GM12878 (cell line): ENCODE measurements around the gene GSPT1. TPM values are rescaled to one million over a fixed set of nuclear protein-coding genes. Genes with fewer than 3 reads are reported as not detected.

ENCODE experiments used
- ATAC-seq: fragments of 200-7000 bp; cut with Tn5 transposase; 3 replicates; pipeline ENCODE4 v1.9.1; 2020; ENCODE audit warnings: mild to moderate bottlenecking, moderate library complexity
- BruUV-seq: library from RNA; stranded (reverse); fragments of 400-500 nt; replicated peaks from 2 replicates; lab custom pipeline; 2021; lab: Mats Ljungman, UMichigan
- CTCF ChIA-PET: fragments of 300-600 bp; sonication (Branson Sonifier 250); formaldehyde crosslinking; extraction: SDS; loops from one replicate; lab custom pipeline; 2021; ENCODE audit warnings: inconsistent platforms; lab: Yijun Ruan, JAX
- POLR2A ChIA-PET: fragments of 350-600 bp; formaldehyde crosslinking; extraction: SDS; loops from one replicate; lab custom pipeline; 2021; ENCODE audit warnings: inconsistent platforms; lab: Charles Lee
- RAD21 ChIA-PET: fragments of 300-600 bp; sonication (Branson Sonifier 250); formaldehyde crosslinking; loops from one replicate; lab custom pipeline; 2023; ENCODE audit warnings: antibody characterized with exemption; ENCODE audit not compliant: unreplicated experiment; lab: Charles Lee
- SMC1A ChIA-PET: fragments of 300-600 bp; sonication (Branson Sonifier 250); formaldehyde crosslinking; loops from one replicate; lab custom pipeline; 2023; ENCODE audit not compliant: unreplicated experiment, uncharacterized antibody; lab: Charles Lee
- DNase-seq: peaks from one replicate; pipeline ENCODE4 v3.0.0-alpha.2; 2011; ENCODE audit warnings: low read depth, low spot score
- FAIRE-seq: peaks from 3 replicates; lab custom pipeline; 2011; peaks lifted over from hg19 to GRCh38; lab: Jason Lieb, UNC
- H2AFZ ChIP-seq: 2 replicates; pipeline ENCODE4 v1.6.0; 2011; ENCODE audit warnings: low read depth, low read length, control low read depth; ENCODE audit not compliant: control insufficient read depth
- H3K27ac ChIP-seq: 2 replicates; pipeline ENCODE4 v1.5.1; 2011; ENCODE audit warnings: control low read depth; ENCODE audit not compliant: control insufficient read depth, insufficient read depth
- H3K27me3 ChIP-seq, 2 experiments: replicated peaks in 1 of 2; 2 replicates each; pipeline versions ENCODE4 v1.6.0 to v1.6.1; 2011; ENCODE audit warnings: low read length in 1 of 2; ENCODE audit not compliant: control insufficient read depth in 2 of 2, insufficient read depth in 2 of 2
- H3K36me3 ChIP-seq, 2 experiments: 2 replicates each; pipeline ENCODE4 v1.5.1; 2011; ENCODE audit warnings: low read length in 1 of 2; ENCODE audit not compliant: control insufficient read depth in 2 of 2, insufficient read depth in 2 of 2
- H3K4me1 ChIP-seq: 2 replicates; pipeline ENCODE4 v1.6.1; 2011; ENCODE audit warnings: mild to moderate bottlenecking, low read length, moderate library complexity, mixed read lengths; ENCODE audit not compliant: control insufficient read depth, insufficient read depth
- H3K4me2 ChIP-seq: 2 replicates; pipeline ENCODE4 v1.6.0; 2011; ENCODE audit warnings: control low read depth; ENCODE audit not compliant: control insufficient read depth, insufficient read depth
- H3K4me3 ChIP-seq: fragments of 200-600 bp; sonication (generic); 2 replicates; pipeline ENCODE4 v1.5.1; 2016
- H3K79me2 ChIP-seq: 2 replicates; pipeline ENCODE4 v1.6.0; 2011; ENCODE audit warnings: low read length; ENCODE audit not compliant: control insufficient read depth, insufficient read depth
- H3K9ac ChIP-seq: 2 replicates; pipeline ENCODE4 v1.8.0; 2011; ENCODE audit warnings: low read length, control low read depth, mixed read lengths; ENCODE audit not compliant: control insufficient read depth, insufficient read depth
- H3K9me3 ChIP-seq: replicated peaks from 3 replicates; pipeline ENCODE4 v1.5.1; 2011; ENCODE audit warnings: mild to moderate bottlenecking, low read length; ENCODE audit not compliant: control insufficient read depth, insufficient read depth
- H4K20me1 ChIP-seq: 2 replicates; pipeline ENCODE4 v1.6.0; 2011; ENCODE audit not compliant: control insufficient read depth, insufficient read depth
- CTCF ChIP-seq, 3 experiments: IDR thresholded peaks in 2 of 3; conservative IDR thresholded peaks in 1 of 3; 2 replicates each; pipeline ENCODE4 v1.5.1; 2011; ENCODE audit warnings: low read depth in 3 of 3, low read length in 3 of 3, mild to moderate bottlenecking in 3 of 3, control low read depth in 2 of 3, moderate library complexity in 2 of 3, inconsistent platforms in 1 of 3, mixed read lengths in 1 of 3; ENCODE audit not compliant: control insufficient read depth in 2 of 3, insufficient read depth in 1 of 3; ENCODE audit errors: extremely low read depth in 1 of 3
- GABPA ChIP-seq: IDR thresholded peaks from 2 replicates; pipeline ENCODE4 v1.6.1; 2014; ENCODE audit warnings: antibody characterized with exemption, low read depth, mild to moderate bottlenecking, inconsistent platforms
- USF2 ChIP-seq: IDR thresholded peaks from 2 replicates; pipeline ENCODE4 v1.6.1; 2011; ENCODE audit warnings: low read depth, low read length, improper control_type of control experiment, borderline replicate concordance
- WGBS: methylation state at CpG from one replicate; pipeline ENCODE4 v1.1.6; 2016; ENCODE audit warnings: low lambda C conversion rate; ENCODE audit not compliant: insufficient replicate concordance, insufficient coverage; ENCODE audit errors: missing lambda C conversion rate; 5-methylcytosine and 5-hydroxymethylcytosine counted together
- in situ Hi-C: fragments of 300-500 bp; cut with MboI; formaldehyde crosslinking; loops from 9 replicates; pipeline ENCODE4 v1.14.3; 2018; ENCODE audit warnings: mixed read lengths
- intact Hi-C: fragments of 100-400 bp; cut with micrococcal nuclease; formaldehyde crosslinking; loops from one replicate; pipeline ENCODE4 v1.14.2; 2022; ENCODE audit not compliant: unreplicated experiment
- polyA plus RNA-seq, 11 experiments: library from polyadenylated mRNA; depleted of rRNA in 4 of 11; unstranded in 6 of 11; stranded (reverse) in 5 of 11; fragments of >200 nt; fragmentation: Nextera tagmentation in 4 of 11; fragmentation: Illumina TruSeq in 1 of 11; extraction: Ambion mirVana in 4 of 11; extraction: Trizol in 1 of 11; gene quantifications; 1 replicate in 1 of 11; 2 replicates in 10 of 11; pipeline versions ENCODE4 v1.2.1 to v1.2.3, GENCODE V29; 2011 to 2016; ENCODE audit warnings: inconsistent platforms in 2 of 11, missing spikeins in 2 of 11, low read depth in 1 of 11
- total RNA-seq, 4 experiments: library from RNA; depleted of rRNA in 3 of 4; stranded (reverse); fragments of >200 nt in 3 of 4; fragmentation: Illumina TruSeq in 1 of 4; extraction: Trizol in 1 of 4; gene quantifications; 2 replicates each; pipeline versions ENCODE4 v1.2.1 to v1.2.3, GENCODE V29; 2013 to 2021
- TF ChIP-seq, protein P1 (sequence below): fragments of 150-350 bp; IDR thresholded peaks from 2 replicates; pipeline ENCODE4 v1.6.1; 2016; ENCODE audit warnings: low read depth, low read length

The GSPT1 gene
- total and polyA plus RNA-seq, 10 of the 15 experiments (the other 5 are each of a cell fraction or from before 2014, with no cell fraction given) = 46.7 to 181 (median 99.6) TPM

DNA sequence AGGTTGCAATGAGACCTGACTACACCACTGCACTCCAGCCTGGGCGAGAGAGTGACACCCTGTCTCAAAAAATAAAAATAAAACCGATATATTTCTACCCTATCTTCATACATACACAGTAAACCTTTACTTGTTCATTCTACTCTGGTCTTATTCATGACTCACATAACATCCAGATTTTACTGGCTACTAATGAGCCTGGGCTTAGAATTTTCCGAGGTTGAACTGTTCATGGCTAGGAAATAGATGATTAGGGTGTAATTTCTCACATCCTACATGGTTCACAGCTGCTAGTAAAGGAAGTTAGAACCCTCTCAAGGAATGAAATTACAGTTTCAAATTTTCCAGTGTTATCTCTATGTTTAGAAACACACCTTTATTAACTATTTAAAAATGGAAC, 14.7 kb downstream of the GSPT1 start (continued):
- no peak for TF ChIP-seq CTCF (IDR thresholded peaks at IDR 0.05 in 2 of 3, conservative IDR thresholded peaks at IDR 0.05 in 1 of 3; ENCODE audit: control insufficient read depth in 2 of 3, extremely low read depth in 1 of 3, insufficient read depth in 1 of 3, low read depth in 3 of 3, low read length in 3 of 3)
- TF ChIP-seq, protein P1, sequence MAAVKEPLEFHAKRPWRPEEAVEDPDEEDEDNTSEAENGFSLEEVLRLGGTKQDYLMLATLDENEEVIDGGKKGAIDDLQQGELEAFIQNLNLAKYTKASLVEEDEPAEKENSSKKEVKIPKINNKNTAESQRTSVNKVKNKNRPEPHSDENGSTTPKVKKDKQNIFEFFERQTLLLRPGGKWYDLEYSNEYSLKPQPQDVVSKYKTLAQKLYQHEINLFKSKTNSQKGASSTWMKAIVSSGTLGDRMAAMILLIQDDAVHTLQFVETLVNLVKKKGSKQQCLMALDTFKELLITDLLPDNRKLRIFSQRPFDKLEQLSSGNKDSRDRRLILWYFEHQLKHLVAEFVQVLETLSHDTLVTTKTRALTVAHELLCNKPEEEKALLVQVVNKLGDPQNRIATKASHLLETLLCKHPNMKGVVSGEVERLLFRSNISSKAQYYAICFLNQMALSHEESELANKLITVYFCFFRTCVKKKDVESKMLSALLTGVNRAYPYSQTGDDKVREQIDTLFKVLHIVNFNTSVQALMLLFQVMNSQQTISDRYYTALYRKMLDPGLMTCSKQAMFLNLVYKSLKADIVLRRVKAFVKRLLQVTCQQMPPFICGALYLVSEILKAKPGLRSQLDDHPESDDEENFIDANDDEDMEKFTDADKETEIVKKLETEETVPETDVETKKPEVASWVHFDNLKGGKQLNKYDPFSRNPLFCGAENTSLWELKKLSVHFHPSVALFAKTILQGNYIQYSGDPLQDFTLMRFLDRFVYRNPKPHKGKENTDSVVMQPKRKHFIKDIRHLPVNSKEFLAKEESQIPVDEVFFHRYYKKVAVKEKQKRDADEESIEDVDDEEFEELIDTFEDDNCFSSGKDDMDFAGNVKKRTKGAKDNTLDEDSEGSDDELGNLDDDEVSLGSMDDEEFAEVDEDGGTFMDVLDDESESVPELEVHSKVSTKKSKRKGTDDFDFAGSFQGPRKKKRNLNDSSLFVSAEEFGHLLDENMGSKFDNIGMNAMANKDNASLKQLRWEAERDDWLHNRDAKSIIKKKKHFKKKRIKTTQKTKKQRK = no peak
- no peak for TF ChIP-seq GABPA

DNA sequence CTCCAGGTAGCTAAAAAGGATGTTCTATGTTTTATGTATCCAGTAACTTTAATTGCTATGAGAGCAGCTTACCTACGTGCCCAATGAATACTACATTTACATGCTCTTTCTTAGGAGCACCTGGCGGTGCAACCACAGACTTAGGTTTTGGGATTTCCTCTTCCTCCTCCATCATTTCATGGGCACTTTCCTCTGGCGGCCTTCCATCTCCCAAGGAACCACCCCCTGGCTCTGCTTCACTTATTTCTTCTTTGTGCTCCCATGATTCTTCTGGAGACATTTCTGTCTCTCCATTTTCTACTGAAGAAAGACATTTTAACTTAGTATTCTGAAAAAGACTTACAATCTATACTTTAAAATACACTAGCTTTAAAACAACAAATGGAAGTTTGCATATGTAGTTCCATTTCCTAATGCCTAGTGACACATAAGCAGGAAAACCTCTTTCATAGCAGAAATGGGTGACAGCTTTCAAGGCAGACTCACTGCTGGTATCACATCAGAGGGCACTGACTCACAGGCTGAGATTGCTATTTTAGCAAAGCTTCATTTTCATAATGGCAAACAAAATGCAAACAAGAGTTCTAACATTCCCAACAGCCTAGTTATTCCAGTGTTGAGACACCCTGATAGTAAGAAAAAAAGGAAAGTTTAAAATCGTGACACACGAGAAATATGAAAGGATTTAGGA, 19.1 kb downstream of the GSPT1 start:
- peaks cover 4% of the 10 kb centered on the region for H4K20me1 ChIP-seq
- H3K4me2 ChIP-seq = no peak overlapping the region
- TF ChIP-seq USF2 = no peak
- no peak overlapping the region for H3K27ac ChIP-seq
- BruUV-seq = no TSS peak
- no peak overlapping the region for H3K9ac ChIP-seq
- H3K4me1 ChIP-seq = no peaks in the 10 kb centered on the region
- no peak overlapping the region for H2AFZ ChIP-seq
- RAD21 ChIA-PET = interaction anchor here (1.2 kb wide), 1 partner anchor 443 kb away, joined by 3 read pairs; no protein-coding TSS in a partner anchor
- SMC1A ChIA-PET = no interaction called here
- ATAC-seq (no peak), DNase-seq (no peak), FAIRE-seq (no peak)
- peaks cover 5 to 26% of the 10 kb centered on the region in 2 experiments; a peak in 3 of 4 replicates for H3K36me3 ChIP-seq
- intact Hi-C loops (no loop called here), in situ Hi-C loops (no loop called here)
- WGBS = 86% methylated on average over 5 of the region's 5 CpGs
- POLR2A ChIA-PET = no interaction called here
- peaks cover 28% of the 10 kb centered on the region for H3K79me2 ChIP-seq
- H3K27me3 ChIP-seq = no peaks in the 10 kb centered on the region
- CTCF ChIA-PET = no interaction called here
- H3K9me3 ChIP-seq = no peaks in the 10 kb centered on the region
- no peak overlapping the region for H3K4me3 ChIP-seq
